ENCODE results near the gene IARS1.

The IARS1 gene

DNA sequence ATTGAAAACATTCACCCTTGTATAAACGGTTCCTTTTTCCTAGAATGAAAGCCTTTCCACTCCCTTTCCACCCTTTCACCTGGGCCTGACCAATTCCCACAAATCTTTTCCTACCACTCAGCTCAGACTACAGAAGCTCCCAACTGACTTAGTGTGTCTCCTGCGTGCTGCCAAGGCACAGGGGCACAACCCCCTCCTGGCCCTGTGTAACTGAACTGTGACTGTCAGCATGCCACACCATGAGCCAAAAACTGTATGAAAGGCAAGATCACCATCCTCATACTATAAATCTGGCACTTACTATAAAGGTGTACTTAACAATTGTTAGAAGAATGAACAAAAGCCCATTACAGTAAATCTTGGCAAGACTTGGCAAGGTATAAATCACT lies 20.1 kb upstream of the IARS1 start:
- ChIA-PET POLR2A (no interaction called here), CTCF (interaction anchor here (0.5 to 1.8 kb wide), 4 partner anchors 9 to 168 kb away, joined by 3 to 7 read pairs (median 4); no protein-coding TSS in a partner anchor)
- DNase-seq (ENCODE audit: extremely low spot score) = no peak
- TF ChIP-seq, protein P1, sequence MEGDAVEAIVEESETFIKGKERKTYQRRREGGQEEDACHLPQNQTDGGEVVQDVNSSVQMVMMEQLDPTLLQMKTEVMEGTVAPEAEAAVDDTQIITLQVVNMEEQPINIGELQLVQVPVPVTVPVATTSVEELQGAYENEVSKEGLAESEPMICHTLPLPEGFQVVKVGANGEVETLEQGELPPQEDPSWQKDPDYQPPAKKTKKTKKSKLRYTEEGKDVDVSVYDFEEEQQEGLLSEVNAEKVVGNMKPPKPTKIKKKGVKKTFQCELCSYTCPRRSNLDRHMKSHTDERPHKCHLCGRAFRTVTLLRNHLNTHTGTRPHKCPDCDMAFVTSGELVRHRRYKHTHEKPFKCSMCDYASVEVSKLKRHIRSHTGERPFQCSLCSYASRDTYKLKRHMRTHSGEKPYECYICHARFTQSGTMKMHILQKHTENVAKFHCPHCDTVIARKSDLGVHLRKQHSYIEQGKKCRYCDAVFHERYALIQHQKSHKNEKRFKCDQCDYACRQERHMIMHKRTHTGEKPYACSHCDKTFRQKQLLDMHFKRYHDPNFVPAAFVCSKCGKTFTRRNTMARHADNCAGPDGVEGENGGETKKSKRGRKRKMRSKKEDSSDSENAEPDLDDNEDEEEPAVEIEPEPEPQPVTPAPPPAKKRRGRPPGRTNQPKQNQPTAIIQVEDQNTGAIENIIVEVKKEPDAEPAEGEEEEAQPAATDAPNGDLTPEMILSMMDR (IDR thresholded peaks at IDR 0.05; ENCODE audit: control extremely low read depth, extremely low read depth, low read depth, missing control alignments) = no peak

DNA sequence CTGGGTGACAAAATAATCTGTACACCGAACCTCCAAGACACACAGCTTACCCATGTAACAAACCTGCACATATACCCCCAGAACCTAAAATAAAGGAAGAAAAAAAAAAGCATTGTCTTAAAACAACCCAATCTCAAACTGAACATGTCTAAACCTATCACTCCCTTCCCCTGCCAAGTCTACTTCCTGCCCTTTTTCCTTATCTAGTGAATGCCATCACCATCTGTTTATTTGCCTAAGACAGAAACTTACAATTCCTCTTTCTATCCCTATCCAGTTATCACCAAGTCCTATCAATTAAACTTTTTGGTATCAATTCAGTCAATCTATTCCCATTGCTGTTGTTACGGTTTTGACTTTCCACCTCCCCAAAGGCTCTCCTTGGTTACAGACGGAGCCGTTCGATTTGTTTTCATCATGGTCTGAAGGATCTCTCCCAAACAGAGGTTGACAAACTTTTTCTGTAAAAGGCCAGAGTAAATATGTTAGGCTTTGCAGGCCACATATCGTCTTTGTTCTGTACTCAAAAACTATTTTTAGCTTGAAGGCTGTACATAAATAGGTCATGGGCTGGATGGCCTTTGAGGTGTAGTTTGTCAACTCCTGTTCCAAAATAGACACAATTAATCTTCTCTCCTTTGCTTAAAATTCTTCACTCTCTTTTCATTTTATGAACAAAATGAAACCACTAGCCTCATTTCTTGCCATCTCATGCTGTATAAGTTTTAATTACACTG lies 19.6 kb upstream of the IARS1 start:
- no peak for DNase-seq (ENCODE audit: extremely low spot score)
- CTCF ChIA-PET = interaction anchor here (1.4 to 1.8 kb wide), 2 partner anchors 14 to 34 kb away, joined by 3 to 7 read pairs; no protein-coding TSS in a partner anchor
- TF ChIP-seq, protein P1 (IDR thresholded peaks at IDR 0.05; ENCODE audit: control extremely low read depth, extremely low read depth, low read depth, missing control alignments) = no peak
- POLR2A ChIA-PET = no interaction called here

DNA sequence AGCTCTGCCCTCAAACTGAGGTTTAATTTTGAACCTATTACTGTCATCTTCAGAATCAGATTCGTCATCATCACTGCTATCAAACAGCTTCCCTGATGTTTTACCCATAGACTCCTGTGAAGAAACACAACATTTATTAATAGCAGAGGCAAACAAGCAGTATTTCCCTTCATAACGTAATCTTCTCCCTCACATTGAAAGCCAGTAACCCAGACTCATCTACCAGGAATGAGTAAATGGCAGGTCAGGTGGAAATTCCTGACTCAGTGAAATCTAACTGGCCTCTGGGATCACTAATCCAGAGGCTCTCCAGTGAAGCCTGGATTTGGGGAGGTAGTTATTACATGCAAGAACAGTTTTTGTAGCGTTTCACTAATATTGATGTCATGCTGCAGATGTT lies 17.1 kb upstream of the IARS1 start:
- ChIA-PET POLR2A (no interaction called here), CTCF (interaction anchor here (1.4 kb wide), 1 partner anchor 9 kb away, joined by 3 read pairs; no protein-coding TSS in a partner anchor)
- TF ChIP-seq, protein P1 (IDR thresholded peaks at IDR 0.05; ENCODE audit: control extremely low read depth, extremely low read depth, low read depth, missing control alignments) = no peak
- DNase-seq (ENCODE audit: extremely low spot score) = no peak

DNA sequence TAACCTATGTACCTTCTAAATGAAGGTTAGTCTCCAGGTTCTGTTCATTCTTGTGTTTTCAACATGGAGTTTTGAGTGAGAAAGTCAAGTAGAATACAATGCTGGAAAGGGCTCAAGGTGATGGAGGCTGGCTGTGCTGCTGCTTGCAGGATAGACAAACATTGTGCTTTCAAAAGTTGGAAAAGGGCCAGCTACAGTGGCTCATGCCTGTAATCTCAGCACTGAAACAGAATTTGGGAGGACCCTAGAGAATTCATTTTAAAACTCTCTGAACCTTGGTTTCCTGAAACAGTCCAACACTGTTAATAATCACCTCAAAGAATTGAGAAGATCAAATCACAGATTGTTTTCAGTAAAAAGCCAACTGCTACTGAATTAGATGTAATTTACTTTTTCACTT lies 15.4 kb upstream of the IARS1 start:
- ChIA-PET CTCF (interaction anchor here (0.8 to 2.0 kb wide), 5 partner anchors 10 to 30 kb away, joined by 3 to 5 read pairs (median 4); no protein-coding TSS in a partner anchor), POLR2A (interaction anchor here (0.6 kb wide), 1 partner anchor 17 kb away, joined by 5 read pairs; no protein-coding TSS in a partner anchor)
- DNase-seq (ENCODE audit: extremely low spot score) = no peak

DNA sequence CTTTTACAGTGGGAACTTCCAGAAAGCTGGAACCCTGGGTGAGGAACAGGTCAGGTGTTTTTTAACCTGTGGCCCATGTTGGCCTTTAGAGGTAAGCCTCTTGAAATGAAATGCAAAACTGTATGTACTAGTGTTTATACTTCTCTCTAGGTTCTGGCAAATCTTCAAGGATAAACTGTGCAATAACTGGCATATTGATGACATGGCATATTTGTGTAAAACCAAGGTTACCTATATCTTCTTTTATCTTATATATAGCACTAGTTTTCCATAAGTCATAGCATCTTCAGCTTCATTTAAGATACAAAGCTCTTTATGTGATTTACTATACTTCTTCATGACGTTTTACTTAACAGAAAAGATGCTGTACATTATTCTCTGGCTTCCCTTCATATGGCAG lies 7.4 kb upstream of the IARS1 start:
- POLR2A ChIA-PET = no interaction called here
- DNase-seq (ENCODE audit: extremely low spot score) = no peak
- CTCF ChIA-PET = interaction anchor here (1.4 to 2.7 kb wide), 3 partner anchors 10 to 25 kb away, joined by 3 to 10 read pairs (median 6); partner anchors contain the start of genes CENPP and NOL8
- TF ChIP-seq, protein P1 (IDR thresholded peaks at IDR 0.05; ENCODE audit: control extremely low read depth, extremely low read depth, low read depth, missing control alignments) = no peak

More for the DNA sequence above, 15.4 kb upstream of the IARS1 start:
- TF ChIP-seq, protein P1 (IDR thresholded peaks at IDR 0.05; ENCODE audit: control extremely low read depth, extremely low read depth, low read depth, missing control alignments) = no peak

DNA sequence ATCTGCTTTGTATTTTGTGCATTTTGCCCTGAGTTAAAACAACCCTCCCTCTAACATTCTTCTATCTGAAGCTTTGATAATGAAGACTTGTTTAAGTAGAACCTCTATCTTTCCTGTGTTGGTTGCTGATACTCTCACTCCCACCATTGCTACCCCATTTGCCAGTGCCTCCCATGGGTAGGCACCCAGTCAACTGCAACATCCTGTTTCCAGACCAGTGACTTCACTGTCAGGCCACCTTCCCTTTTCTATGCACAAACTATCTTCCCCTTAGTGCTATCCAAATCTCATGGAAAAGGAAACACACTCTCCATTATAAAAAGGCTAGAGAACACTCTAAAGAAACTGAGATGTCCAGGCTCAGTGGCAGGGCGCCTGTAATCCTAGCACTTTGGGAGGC lies 5.6 kb upstream of the IARS1 start:
- POLR2A ChIA-PET = no interaction called here
- CTCF ChIA-PET = interaction anchor here (0.9 to 2.0 kb wide), 5 partner anchors 9 to 159 kb away, joined by 3 to 7 read pairs (median 5); partner anchors contain the start of genes CENPP and NOL8
- DNase-seq (ENCODE audit: extremely low spot score) = no peak

More for the DNA sequence above, 5.6 kb upstream of the IARS1 start:
- TF ChIP-seq, protein P1 (IDR thresholded peaks at IDR 0.05; ENCODE audit: control extremely low read depth, extremely low read depth, low read depth, missing control alignments) = no peak
